HFF-Myc (cell line): ENCODE data around the gene ABCD1.

Experiments
- DNase-seq: peaks from one replicate; pipeline ENCODE4 v3.0.0-alpha.2; 2011; ENCODE audit warnings: low read depth; ENCODE audit errors: extremely low read depth
- H3K4me3 ChIP-seq: replicated peaks from 2 replicates; pipeline ENCODE4 v1.5.1; 2011; ENCODE audit warnings: low read depth, mild to moderate bottlenecking, control low read depth, low read length
- TF ChIP-seq, protein P1 (sequence below): IDR thresholded peaks from 2 replicates; pipeline ENCODE4 v1.5.1; 2012; ENCODE audit warnings: mild to moderate bottlenecking, low read depth, low read length, control low read depth; ENCODE audit errors: missing control alignments

ABCD1 gene

DNA sequence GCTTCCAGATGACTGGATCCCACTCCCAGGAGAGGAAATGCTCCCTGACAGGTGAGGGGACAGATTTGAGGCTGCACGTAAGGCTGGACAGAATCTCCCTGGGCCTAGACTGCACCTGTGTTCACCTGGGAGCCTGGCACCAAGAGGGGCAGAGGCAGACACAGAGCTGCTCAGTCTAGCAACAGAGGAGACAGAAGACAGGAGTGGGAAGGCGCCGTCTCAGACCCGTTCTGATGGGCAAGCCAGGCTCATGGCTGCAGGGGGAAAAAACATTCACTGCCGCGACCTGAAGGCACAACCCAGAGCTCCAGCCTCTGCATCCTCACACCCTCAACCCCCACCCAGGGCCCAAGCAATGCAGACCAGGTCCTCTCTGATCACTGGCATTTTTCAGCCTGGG lies 17.2 kb upstream of the ABCD1 start:
- TF ChIP-seq, protein P1, sequence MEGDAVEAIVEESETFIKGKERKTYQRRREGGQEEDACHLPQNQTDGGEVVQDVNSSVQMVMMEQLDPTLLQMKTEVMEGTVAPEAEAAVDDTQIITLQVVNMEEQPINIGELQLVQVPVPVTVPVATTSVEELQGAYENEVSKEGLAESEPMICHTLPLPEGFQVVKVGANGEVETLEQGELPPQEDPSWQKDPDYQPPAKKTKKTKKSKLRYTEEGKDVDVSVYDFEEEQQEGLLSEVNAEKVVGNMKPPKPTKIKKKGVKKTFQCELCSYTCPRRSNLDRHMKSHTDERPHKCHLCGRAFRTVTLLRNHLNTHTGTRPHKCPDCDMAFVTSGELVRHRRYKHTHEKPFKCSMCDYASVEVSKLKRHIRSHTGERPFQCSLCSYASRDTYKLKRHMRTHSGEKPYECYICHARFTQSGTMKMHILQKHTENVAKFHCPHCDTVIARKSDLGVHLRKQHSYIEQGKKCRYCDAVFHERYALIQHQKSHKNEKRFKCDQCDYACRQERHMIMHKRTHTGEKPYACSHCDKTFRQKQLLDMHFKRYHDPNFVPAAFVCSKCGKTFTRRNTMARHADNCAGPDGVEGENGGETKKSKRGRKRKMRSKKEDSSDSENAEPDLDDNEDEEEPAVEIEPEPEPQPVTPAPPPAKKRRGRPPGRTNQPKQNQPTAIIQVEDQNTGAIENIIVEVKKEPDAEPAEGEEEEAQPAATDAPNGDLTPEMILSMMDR, result no peak
- H3K4me3 ChIP-seq, result no peak overlapping the region
- DNase-seq, result no peak

DNA sequence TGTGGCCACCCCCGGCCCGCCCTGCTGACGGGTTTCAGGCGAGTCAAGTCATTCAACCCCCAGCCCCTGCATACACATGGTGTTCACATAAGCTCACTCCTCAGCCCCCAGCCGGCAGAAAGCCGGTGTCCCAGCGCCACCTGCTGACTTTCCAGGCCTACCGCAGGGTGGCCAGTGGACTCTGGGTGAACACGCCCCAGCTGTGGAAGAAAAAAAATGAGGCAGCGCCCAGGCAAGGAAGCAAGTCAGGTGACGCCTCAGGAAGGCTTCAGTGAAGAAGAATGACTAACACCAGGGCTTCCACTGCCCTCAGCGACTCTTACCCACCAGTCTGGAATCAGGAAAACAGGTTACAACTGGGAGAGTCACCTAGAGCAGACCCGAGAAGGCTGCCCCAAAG lies 16.2 kb upstream of the ABCD1 start:
- DNase-seq, result peak; percentile 36
- no peak overlapping the region for H3K4me3 ChIP-seq
- TF ChIP-seq, protein P1, result peak; percentile 63

DNA sequence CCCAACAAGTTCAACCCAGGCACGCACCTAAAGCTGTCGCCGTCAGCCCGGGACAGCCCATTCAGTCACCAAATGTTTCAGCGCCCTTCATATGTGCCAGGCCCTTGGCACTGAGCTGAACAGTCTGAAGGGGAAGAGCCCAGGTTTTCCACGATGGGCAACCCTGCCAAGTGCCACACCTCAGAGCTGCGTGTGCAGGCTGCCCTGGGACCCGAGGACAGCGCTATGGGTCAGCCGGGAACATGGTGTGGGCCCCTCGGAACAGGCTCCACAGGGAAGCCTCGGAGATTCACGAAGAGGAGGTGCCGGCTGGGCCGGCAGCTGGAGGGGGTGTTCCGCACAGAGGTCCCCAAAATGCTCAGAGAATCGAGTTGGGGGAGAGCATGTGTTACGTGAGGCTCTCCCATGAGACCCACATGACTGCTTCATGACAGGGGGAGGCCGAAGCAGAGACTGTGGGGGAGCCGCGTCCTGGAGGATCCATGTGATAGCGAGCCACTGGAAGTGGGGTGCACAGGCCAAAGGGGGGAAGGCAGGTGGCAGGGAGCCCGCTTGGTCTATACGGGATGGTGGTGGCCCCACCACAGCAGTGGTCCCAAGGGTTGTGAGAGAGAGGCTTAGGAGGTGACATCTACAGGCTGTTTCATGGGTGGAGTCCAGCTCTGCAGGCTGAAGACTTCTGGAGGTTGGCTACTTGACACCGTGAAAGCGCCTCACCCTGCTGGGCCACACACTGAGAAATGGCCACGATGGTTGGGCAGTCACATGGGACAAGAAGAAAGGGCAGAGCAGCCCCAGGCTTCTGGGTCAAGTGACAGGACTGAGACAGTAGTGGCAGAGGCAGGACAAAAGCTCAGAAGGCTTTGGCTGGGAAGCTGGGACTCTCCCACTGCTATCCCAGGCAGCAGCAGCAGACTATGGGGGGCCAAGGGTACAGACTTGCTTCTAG lies 14.7 kb upstream of the ABCD1 start:
- no peak overlapping the region for H3K4me3 ChIP-seq
- DNase-seq, result no peak
- TF ChIP-seq, protein P1, result no peak

DNA sequence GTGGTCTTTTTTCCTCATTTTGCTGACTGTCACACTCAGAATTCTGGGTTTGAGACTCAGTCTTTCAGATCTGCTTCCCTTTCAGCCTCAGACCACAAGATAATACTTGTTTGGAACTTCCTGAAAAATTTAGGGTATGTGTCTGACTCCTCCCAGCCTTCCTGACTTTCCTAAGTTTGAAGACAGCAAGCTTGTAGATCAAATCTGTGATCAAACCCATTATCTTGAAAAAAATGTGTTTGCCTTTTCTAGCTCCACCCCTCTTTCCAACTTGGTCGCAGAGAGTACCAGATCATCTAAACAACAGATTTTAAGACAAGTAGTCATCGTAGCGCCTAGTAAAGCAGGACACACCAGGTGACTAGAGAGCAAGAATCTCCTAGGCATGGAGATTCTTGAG lies 10.4 kb upstream of the ABCD1 start:
- DNase-seq, result no peak
- TF ChIP-seq, protein P1, result no peak
- H3K4me3 ChIP-seq, result no peak overlapping the region

DNA sequence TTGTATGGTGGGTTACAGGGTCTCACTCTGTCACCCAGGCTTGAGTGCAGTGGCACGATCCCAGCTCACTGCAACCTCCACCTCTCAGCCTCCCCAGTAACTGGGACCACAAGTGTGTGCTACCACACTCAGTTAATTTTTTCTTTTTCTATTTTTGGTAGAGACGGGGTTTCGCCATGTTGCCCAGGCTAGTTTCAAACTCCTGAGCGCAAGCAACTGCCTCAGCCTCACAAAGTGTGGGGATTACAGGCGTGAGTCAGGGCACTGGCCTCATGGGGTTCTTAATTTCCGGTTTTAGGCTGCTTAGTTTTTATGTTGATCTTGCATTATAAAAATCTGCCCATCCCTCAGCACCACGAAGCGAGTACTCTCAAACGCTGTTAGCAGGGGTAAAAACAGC lies 7.2 kb upstream of the ABCD1 start:
- DNase-seq, result no peak

DNA sequence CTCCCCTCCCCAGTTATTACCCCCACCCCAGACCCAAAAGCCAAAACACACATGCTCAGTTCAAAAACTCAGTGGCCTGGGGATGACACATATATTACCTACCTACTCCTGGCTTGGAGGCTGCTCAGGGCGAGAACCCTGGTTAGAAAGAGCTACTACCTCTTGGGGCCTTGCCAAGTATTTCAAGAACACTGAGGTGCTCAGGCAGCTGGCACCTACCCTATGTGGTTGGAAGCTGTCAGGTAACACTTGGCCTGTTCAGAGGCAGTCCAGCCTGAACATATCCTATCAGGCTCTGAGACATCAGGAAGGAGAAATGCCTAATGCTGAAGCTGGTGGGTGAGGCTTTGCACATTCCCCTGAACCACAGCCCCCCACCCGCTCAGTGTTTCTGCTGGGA lies 5.4 kb upstream of the ABCD1 start:
- TF ChIP-seq, protein P1, result no peak
- no peak for DNase-seq
- no peak overlapping the region for H3K4me3 ChIP-seq

More for the DNA sequence above, 7.2 kb upstream of the ABCD1 start:
- TF ChIP-seq, protein P1, result no peak
- H3K4me3 ChIP-seq, result no peak overlapping the region

DNA sequence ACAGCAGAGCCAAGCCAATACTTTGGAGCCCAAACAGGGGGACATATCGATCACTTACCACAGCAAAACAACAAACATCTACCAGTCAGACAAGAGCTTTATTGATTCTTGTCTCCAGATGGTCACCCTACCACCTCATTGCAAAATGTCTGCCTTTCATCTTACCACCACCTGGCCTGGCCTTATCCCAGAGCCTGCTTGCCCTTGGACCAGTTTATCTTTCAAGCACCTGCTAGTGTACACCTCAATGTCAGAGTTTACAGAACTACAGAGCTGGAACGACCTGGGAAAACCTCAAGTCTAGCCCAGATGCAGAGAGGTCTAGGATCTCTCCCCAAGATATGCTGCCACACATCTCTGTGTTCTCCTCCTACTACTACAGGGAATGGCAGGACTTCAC lies 5.0 kb upstream of the ABCD1 start:
- no peak overlapping the region for H3K4me3 ChIP-seq
- TF ChIP-seq, protein P1, result no peak
- DNase-seq, result no peak
